Activated CD4-positive, alpha-beta T cell treated with anti-CD3 and anti-CD28 coated beads, Interleukin-2, amount 50 U/mL, for 4 hours (primary cell): ENCODE data around the gene APOL4.

Experiments used
- DNase-seq, 2 experiments: peaks; one replicate each; pipeline ENCODE4 v3.0.0-alpha.2; 2020

Gene APOL4

GRCh38 chr22:36151006-36151595 lies 50.5 kb downstream of the APOL4 start:
- DNase-seq, result no peak

GRCh38 chr22:36149441-36149840 lies 52.2 kb downstream of the APOL4 start:
- no peak for DNase-seq

- DNase-seq, result no peak
Observed at GRCh38 chr22:36148411-36148810, 53.2 kb downstream of the APOL4 start.

GRCh38 chr22:36147196-36147791 lies 54.3 kb downstream of the APOL4 start:
- DNase-seq, result no peak

GRCh38 chr22:36145881-36146280 lies 55.7 kb downstream of the APOL4 start:
- DNase-seq, result no peak

GRCh38 chr22:36144886-36145541 lies 56.6 kb downstream of the APOL4 start:
- no peak for DNase-seq

- no peak for DNase-seq
Observed at GRCh38 chr22:36143956-36144355, 57.7 kb downstream of the APOL4 start.

- DNase-seq, result no peak
Observed at GRCh38 chr22:36143066-36143815, 58.4 kb downstream of the APOL4 start.

- DNase-seq, result no peak
Observed at GRCh38 chr22:36141481-36141880, 60.1 kb downstream of the APOL4 start.
